ENCODE data around the gene C11orf71. TPM values are rescaled to one million over a fixed set of nuclear protein-coding genes. Genes with fewer than 3 reads are reported as not detected.
A peak's percentile ranks its signal among the peaks of the same experiment; 100 is the strongest.

C11orf71 gene
- total and polyA plus RNA-seq, 2 experiments from 2014 or later: 16.7 to 21.7 TPM

GRCh38 chr11:114377612-114378267 lies 22.6 kb downstream of the C11orf71 start:
- Histone ChIP-seq H3K27me3 (no peaks in the 10 kb centered on the region), H3K36me3 (no peaks in the 10 kb centered on the region), H3K27ac (no peak overlapping the region), H3K4me1 (ENCODE audit: low read depth) (no peaks in the 10 kb centered on the region), H3K4me3 (no peak overlapping the region), H3K9me3 (ENCODE audit: low read depth) (no peaks in the 10 kb centered on the region)
- DNase-seq (ENCODE audit: low read depth in 1 of 2, low spot score in 1 of 2): peak in 1 of 2 donors; percentile 34
- TF ChIP-seq CTCF (IDR thresholded peaks at IDR 0.05; ENCODE audit: low read depth, low read length): no peak

- TF ChIP-seq CTCF (IDR thresholded peaks at IDR 0.05; ENCODE audit: low read depth, low read length): no peak
- no peaks in the 10 kb centered on the region for H3K9me3 ChIP-seq (ENCODE audit: low read depth)
- no peak for DNase-seq (ENCODE audit: low read depth in 1 of 2, low spot score in 1 of 2)
- H3K36me3 ChIP-seq: no peaks in the 10 kb centered on the region
- H3K27ac ChIP-seq: no peak overlapping the region
- H3K27me3 ChIP-seq: no peaks in the 10 kb centered on the region
- H3K4me3 ChIP-seq: no peak overlapping the region
- no peaks in the 10 kb centered on the region for H3K4me1 ChIP-seq (ENCODE audit: low read depth)
Observed at GRCh38 chr11:114375052-114375451, 25.3 kb downstream of the C11orf71 start.

GRCh38 chr11:114368918-114369680 lies 31.2 kb downstream of the C11orf71 start:
- Histone ChIP-seq H3K4me1 (ENCODE audit: low read depth) (no peaks in the 10 kb centered on the region), H3K27ac (no peak overlapping the region), H3K36me3 (no peaks in the 10 kb centered on the region), H3K4me3 (no peak overlapping the region), H3K9me3 (ENCODE audit: low read depth) (no peaks in the 10 kb centered on the region), H3K27me3 (no peaks in the 10 kb centered on the region)
- no peak for DNase-seq (ENCODE audit: low read depth in 1 of 2, low spot score in 1 of 2)
- TF ChIP-seq CTCF (IDR thresholded peaks at IDR 0.05; ENCODE audit: low read depth, low read length): no peak

DNA sequence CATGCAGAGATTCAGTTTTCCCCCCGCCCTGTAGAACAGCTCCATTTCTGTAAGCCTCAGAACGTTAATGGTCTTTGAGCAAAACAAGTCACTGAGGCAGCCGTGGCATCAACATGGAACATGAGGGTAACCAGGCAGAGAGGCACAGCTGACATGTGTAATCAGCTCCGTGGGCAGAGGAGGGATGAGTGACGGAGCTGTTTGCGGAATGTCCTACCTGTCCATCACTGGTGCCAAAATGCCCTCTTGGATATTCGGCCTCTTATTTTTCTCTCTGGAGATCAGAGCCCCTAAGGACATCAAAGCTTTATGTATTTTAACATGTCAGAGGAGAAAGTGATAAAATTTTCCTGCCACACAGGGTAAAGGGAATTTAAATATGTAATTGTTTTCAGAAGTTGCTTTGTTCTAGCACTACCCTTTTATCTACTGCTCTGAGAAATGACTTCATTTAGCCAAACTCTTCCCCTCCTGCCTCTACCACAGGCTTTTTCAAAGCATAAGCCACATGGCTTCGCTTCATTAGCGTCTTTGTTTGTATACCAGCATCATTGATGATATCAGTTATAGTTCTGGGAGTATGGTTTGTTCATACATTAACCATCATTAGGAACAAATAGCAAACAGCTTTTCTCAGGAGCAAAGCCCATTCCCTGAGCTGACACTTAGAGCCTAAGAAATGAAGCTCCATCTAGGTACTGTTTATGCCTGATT lies 32.9 kb downstream of the C11orf71 start:
- H3K27me3 ChIP-seq: no peaks in the 10 kb centered on the region
- H3K4me3 ChIP-seq: no peak overlapping the region
- no peak overlapping the region for H3K27ac ChIP-seq
- no peaks in the 10 kb centered on the region for H3K4me1 ChIP-seq (ENCODE audit: low read depth)
- no peak for TF ChIP-seq CTCF (IDR thresholded peaks at IDR 0.05; ENCODE audit: low read depth, low read length)
- DNase-seq (ENCODE audit: low read depth in 1 of 2, low spot score in 1 of 2): peak in 1 of 2 donors; percentile 14
- no peaks in the 10 kb centered on the region for H3K36me3 ChIP-seq
- H3K9me3 ChIP-seq (ENCODE audit: low read depth): no peaks in the 10 kb centered on the region

GRCh38 chr11:114366331-114367243 lies 33.7 kb downstream of the C11orf71 start:
- Histone ChIP-seq H3K27me3 (no peaks in the 10 kb centered on the region), H3K27ac (no peak overlapping the region), H3K36me3 (no peaks in the 10 kb centered on the region), H3K4me3 (no peak overlapping the region), H3K9me3 (ENCODE audit: low read depth) (no peaks in the 10 kb centered on the region), H3K4me1 (ENCODE audit: low read depth) (no peaks in the 10 kb centered on the region)
- TF ChIP-seq CTCF (IDR thresholded peaks at IDR 0.05; ENCODE audit: low read depth, low read length): no peak
- peak in 1 of 2 donors; percentile 78 for DNase-seq (ENCODE audit: low read depth in 1 of 2, low spot score in 1 of 2)
